Motor neuron (in vitro differentiated cells): ENCODE data around the gene DNAJC24. TPM values are rescaled to one million over a fixed set of nuclear protein-coding genes. Genes with fewer than 3 reads are reported as not detected.

Experiments
- ATAC-seq, 8 experiments: fragments of 200-7000 bp; cut with Tn5 transposase; replicated peaks in 6 of 8; 2 replicates each; pipeline ENCODE4 v1.8.0; 2021; ENCODE audit warnings: mild to moderate bottlenecking in 8 of 8, moderate library complexity in 8 of 8
- H3K27ac ChIP-seq, 2 donors: fragments of 250-450 bp; sonication (Bioruptor Pico); 2 replicates each; pipeline ENCODE4 v1.9.0; 2021; ENCODE audit warnings: antibody characterized with exemption in 2 of 2, mild to moderate bottlenecking in 2 of 2, moderate library complexity in 1 of 2
- H3K4me1 ChIP-seq, 2 donors: fragments of 250-450 bp; sonication (Bioruptor Pico); replicated peaks in 1 of 2; 2 replicates each; pipeline ENCODE4 v1.6.1; 2021; ENCODE audit warnings: antibody characterized with exemption in 2 of 2, mild to moderate bottlenecking in 2 of 2, moderate library complexity in 1 of 2
- H3K4me3 ChIP-seq, 5 donors: fragments of 250-450 bp; sonication (Bioruptor Pico); 2 replicates each; pipeline ENCODE4 v1.9.0; 2021; ENCODE audit warnings: antibody characterized with exemption in 5 of 5, mild to moderate bottlenecking in 5 of 5, moderate library complexity in 4 of 5
- WGBS, 10 experiments: fragments of 450-650 bp; shearing (Covaris generic); methylation state at CpG; one replicate each; pipeline ENCODE4 v1.0.0; 2022; 5-methylcytosine and 5-hydroxymethylcytosine counted together
- in situ Hi-C, 9 experiments: fragments of 400-800 bp; cut with MboI; loops; one replicate each; pipeline ENCODE4 v1.15.0; 2021; ENCODE audit warnings: low sequenced_read_pairs in 9 of 9, low pct_unique_long_range_greater_than_20kb in 2 of 9; ENCODE audit not compliant: unreplicated experiment in 9 of 9
- total RNA-seq, 8 experiments: library from RNA; unstranded; fragments of 300-600 nt; gene quantifications; 2 replicates each; pipeline versions ENCODE4 v1.2.3 to v1.2.4, GENCODE V29; 2022

DNAJC24 gene
- total RNA-seq, 8 experiments from 2014 or later = 15.5 to 39.0 (median 20.6) TPM

DNA sequence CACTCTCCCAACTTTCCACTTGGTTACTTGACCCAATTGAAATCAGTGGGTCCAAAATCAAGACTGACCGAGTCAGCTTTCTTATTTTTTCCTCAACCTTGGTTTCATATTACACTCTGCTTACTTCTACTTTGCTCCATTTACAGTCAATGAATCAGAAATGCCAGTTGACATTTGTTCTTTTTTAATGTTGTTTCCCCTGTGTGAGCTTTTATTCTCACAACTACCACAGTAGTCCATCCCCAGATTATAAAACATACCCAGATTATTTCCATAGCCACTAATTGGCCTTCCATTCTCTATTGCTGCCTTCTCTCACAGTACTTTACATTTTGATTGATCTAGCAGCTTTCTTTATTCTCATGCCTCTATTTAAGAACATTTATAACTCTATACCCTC, 50.0 kb downstream of the DNAJC24 start:
- in situ Hi-C loops = no loop called here
- Histone ChIP-seq H3K27ac (no peak overlapping the region), H3K4me3 (no peak overlapping the region), H3K4me1 (peaks cover 5 to 6% of the 10 kb centered on the region in 2 donors)
- ATAC-seq = no peak
- WGBS, 10 experiments = 60 to 100% (median 86%) methylated on average over 1 of the region's 1 CpG; no CpG with 5 or more reads in 1 of the 10 experiments

GRCh38 chr11:31421820-31422219, 52.2 kb downstream of the DNAJC24 start:
- in situ Hi-C loops = no loop called here
- WGBS, 10 experiments = 0 to 100% (median 13%) methylated on average over 1 to 2 of the region's 2 CpGs; no CpG with 5 or more reads in 1 of the 10 experiments
- Histone ChIP-seq H3K4me1 (peaks cover 5 to 6% of the 10 kb centered on the region in 2 donors), H3K27ac (no peak overlapping the region), H3K4me3 (no peak overlapping the region)
- peak in 4 of 8 experiments; percentile 17 to 49 (median 38) for ATAC-seq

- no peak for ATAC-seq
- in situ Hi-C loops = no loop called here
- Histone ChIP-seq H3K4me3 (no peak overlapping the region), H3K27ac (no peak overlapping the region), H3K4me1 (peaks cover 2 to 5% of the 10 kb centered on the region in 2 donors)
- WGBS, 10 experiments = 80 to 100% (median 83%) methylated on average over 1 of the region's 1 CpG; no CpG with 5 or more reads in 5 of the 10 experiments
Measured at GRCh38 chr11:31422703-31423102, 53.0 kb downstream of the DNAJC24 start.

DNA sequence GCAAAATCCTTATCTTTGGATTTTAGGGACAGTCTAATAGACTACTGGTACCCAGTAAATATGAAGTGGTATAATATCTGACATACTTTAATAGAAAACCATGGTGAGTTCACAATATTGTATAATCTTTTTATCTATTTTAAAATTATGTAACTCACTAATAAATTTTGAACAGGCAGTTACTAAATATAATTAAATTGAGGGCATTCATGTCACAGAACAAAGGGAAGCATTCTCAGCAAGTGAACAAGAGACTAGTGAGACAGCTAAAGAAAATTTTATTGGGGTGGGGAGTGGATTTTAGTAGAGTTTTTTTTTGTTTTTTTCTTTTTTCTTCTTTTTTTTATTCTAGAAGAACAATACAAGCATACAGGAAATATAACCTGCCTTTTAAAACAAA, 55.0 kb downstream of the DNAJC24 start:
- in situ Hi-C loops = no loop called here
- no peak overlapping the region for H3K27ac ChIP-seq
- no peak for ATAC-seq

DNA sequence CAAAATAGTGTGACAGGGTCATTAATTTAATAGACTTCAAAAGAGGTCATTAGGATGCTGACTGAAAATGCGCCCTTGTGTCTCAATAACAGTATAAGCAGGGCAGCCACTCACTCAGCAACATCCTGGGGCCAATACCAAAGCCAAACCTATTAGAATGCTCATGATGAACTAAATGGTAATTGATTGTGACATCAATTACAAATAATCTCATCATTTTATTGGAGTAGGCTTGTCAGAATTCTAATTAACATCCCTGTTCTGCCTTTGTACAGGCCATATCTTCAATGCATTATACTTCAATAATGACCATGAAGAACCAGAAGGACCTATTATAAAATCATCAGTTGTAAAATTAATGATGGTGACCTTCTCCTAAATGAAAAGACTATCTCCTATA, 64.2 kb downstream of the DNAJC24 start:
- Histone ChIP-seq H3K27ac (no peak overlapping the region), H3K4me3 (no peak overlapping the region), H3K4me1 (no peaks in the 10 kb centered on the region)
- 80 to 100% (median 100%) methylated on average over 1 of the region's 1 CpG; no CpG with 5 or more reads in 2 of the 10 experiments for WGBS, 10 experiments
- no peak for ATAC-seq
- in situ Hi-C loops = no loop called here

More for the DNA sequence above, 55.0 kb downstream of the DNAJC24 start:
- peaks cover 0 to 5% of the 10 kb centered on the region in 2 donors for H3K4me1 ChIP-seq
- no peak overlapping the region for H3K4me3 ChIP-seq

DNA sequence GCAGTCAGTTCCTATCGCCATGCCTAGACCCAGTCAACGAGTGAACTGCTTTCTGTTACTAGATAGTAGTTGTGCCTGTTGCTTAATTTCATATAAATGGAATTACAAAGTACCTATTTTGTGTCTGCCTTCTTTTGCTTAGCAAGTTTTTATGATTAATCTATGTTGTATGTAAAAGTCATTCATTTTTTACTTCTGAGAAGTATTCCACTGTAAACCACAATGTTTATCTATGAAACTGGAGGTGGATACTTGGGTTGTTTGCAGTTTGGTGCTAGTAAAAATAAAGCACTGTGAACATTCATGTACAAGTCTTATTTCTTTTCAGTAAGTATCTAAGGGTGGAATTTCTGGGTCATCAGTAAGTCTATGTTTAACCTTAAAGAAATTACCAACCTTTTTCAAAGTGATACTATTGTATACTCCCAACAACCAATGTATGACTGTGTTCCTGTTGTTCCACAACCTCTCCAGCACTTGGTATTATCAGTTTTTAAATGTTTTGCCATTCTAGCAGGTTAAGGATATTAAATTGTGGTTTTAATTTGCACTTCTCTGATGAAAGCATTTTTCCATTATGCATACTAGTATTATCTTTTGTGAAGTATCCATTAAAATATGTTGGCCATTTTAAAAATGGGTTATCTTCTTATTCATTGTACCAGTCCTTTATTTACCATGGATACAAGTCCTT, 68.2 kb downstream of the DNAJC24 start:
- in situ Hi-C loops = no loop called here
- H3K27ac ChIP-seq = no peak overlapping the region
- no peaks in the 10 kb centered on the region for H3K4me1 ChIP-seq

DNA sequence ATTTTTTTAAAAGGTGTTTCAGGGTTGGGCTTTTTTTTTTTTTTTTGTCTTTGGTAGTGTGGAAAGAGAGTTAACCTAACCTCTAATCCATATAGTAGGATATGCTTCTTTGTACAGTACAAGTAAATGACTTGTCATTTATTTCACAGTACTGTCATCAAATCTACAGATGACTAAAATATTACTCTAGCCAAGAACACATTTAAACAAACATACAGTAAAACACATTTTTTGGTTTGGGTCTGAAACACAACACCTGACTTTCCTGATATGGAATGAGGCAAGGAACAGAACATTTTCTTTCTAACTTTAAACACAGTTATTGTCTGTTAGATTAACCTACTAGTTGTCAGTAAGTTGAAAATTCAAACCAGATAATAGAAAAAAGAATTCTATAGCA, 71.6 kb downstream of the DNAJC24 start:
- Histone ChIP-seq H3K4me3 (no peak overlapping the region), H3K4me1 (no peaks in the 10 kb centered on the region), H3K27ac (no peak overlapping the region)
- no peak for ATAC-seq
- in situ Hi-C loops = no loop called here

More for the DNA sequence above, 68.2 kb downstream of the DNAJC24 start:
- no peak for ATAC-seq
- 50 to 100% (median 100%) methylated on average over 2 of the region's 2 CpGs; no CpG with 5 or more reads in 1 of the 10 experiments for WGBS, 10 experiments
- no peak overlapping the region for H3K4me3 ChIP-seq

GRCh38 chr11:31442086-31442485, 72.4 kb downstream of the DNAJC24 start:
- Histone ChIP-seq H3K4me1 (no peaks in the 10 kb centered on the region), H3K27ac (no peak overlapping the region), H3K4me3 (no peak overlapping the region)
- ATAC-seq = peak in 1 of 8 experiments; percentile 41
- 40 to 100% (median 63%) methylated on average over 1 to 2 of the region's 2 CpGs; no CpG with 5 or more reads in 1 of the 10 experiments for WGBS, 10 experiments
- in situ Hi-C loops = no loop called here

DNA sequence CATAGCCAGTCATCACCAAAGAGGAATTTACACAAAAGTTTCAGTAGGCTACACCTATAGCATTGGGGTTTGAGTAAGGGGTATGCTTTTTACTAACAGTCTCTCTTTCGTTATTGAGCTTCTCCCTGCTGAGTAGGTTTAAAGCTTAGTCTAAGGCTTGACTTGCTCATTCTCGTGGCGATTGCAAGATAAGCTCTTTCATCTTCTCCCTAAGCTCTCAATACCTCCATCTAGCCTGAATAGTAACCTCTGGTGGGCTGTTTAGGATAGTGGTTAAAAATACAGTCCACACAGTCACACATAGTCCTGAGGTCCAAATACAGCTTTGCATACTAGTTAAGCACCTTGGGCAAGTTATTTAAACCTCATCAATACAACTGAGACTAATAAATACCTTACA, 74.1 kb downstream of the DNAJC24 start:
- WGBS, 10 experiments = 60 to 100% (median 88%) methylated on average over 1 to 3 of the region's 3 CpGs; no CpG with 5 or more reads in 4 of the 10 experiments
- Histone ChIP-seq H3K4me1 (no peaks in the 10 kb centered on the region), H3K4me3 (no peak overlapping the region), H3K27ac (no peak overlapping the region)
- in situ Hi-C loops = no loop called here
- no peak for ATAC-seq

DNA sequence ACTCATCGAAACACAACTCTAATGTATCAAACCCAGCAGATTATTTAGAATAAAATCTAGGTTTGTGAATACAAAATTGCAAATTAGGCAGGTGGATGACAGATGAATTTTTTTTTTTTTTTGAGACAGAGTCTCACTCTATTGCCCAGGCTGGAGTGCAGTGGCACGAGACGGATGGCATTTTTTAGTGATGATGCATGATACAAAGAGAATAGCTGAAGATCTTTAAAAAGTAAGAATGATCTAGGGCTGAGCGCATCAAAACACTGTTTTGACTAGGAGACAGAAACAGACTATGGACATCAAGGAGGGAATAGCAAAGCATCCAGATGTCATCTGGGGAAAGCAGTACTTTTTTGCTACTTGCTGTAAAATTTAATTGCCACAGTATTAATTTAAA, 76.0 kb downstream of the DNAJC24 start:
- no peak overlapping the region for H3K27ac ChIP-seq
- in situ Hi-C loops = no loop called here
- no peak overlapping the region for H3K4me3 ChIP-seq
- ATAC-seq = no peak
- H3K4me1 ChIP-seq = no peaks in the 10 kb centered on the region
- WGBS, 10 experiments = 79 to 100% (median 94%) methylated on average over 1 to 4 of the region's 4 CpGs; no CpG with 5 or more reads in 1 of the 10 experiments

DNA sequence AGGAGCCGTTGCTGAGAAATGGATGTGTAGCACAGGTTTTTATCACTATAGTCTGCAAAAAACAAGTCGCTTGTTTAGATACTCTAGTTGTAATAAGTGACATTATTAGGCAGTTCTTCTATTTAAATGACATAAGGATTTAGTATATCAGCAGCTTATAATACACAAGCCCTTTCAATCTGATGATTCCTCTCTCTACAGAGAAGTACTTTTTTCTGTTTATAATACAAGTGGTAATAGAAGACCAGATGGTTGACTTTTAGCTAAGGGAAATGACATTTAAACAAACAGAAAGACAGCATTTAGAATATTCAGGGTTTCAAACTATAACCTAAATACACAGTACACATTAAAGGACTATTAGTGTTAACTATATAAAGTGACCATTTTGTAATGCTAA, 79.4 kb downstream of the DNAJC24 start:
- 54 to 100% (median 81%) methylated on average over 2 of the region's 2 CpGs; no CpG with 5 or more reads in 3 of the 10 experiments for WGBS, 10 experiments

GRCh38 chr11:31450841-31451240, 81.2 kb downstream of the DNAJC24 start:
- 88 to 100% (median 100%) methylated on average over 1 of the region's 1 CpG; no CpG with 5 or more reads in 2 of the 10 experiments for WGBS, 10 experiments
- in situ Hi-C loops = no loop called here
- no peak overlapping the region for H3K4me3 ChIP-seq
- no peak for ATAC-seq
- H3K27ac ChIP-seq = no peak overlapping the region
- no peaks in the 10 kb centered on the region for H3K4me1 ChIP-seq

More for the DNA sequence above, 79.4 kb downstream of the DNAJC24 start:
- Histone ChIP-seq H3K4me3 (no peak overlapping the region), H3K27ac (no peak overlapping the region), H3K4me1 (no peaks in the 10 kb centered on the region)
- no peak for ATAC-seq
- in situ Hi-C loops = no loop called here

DNA sequence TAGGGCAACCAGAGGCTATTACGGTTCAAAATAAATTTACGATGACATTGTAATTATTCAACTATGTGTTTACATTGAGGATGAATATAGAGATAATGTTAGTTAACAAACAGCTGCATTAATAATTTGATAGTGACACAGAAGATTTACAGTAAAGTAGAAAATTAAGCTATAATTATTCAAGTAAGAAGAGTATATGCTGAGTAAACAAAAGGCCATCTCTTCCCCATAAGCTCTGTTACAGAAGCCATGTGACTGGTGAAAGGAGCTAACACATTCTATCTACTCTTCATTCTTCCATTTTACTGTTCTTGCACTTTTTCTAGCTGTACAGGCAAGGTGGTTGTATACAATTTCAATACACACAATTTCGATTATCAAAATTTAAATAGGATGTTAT, 85.5 kb downstream of the DNAJC24 start:
- Histone ChIP-seq H3K4me3 (no peak overlapping the region), H3K27ac (no peak overlapping the region), H3K4me1 (no peaks in the 10 kb centered on the region)
- in situ Hi-C loops = no loop called here
- 89 to 100% (median 100%) methylated on average over 1 to 3 of the region's 3 CpGs for WGBS, 10 experiments
- ATAC-seq = no peak

DNA sequence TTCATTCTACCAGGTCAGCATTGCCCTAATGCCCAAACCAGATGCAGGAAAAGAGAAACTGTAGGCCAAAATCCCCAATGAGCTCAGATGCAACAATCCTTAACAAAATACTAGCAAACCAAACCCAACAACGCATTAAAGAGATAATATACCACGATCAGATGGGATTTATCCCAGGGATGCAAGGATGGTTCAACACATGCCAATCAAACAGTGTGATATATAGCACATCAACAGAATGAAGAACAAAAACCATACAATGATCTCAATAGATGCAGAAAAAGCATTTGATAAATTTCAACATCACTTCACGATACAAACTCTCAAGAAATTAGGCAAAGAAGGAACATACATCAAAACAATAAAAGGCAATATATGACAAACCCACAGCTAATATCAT, 94.8 kb downstream of the DNAJC24 start:
- Histone ChIP-seq H3K27ac (no peak overlapping the region), H3K4me3 (no peak overlapping the region), H3K4me1 (no peaks in the 10 kb centered on the region)
- no peak for ATAC-seq
- 90 to 100% (median 95%) methylated on average over 2 to 3 of the region's 3 CpGs; no CpG with 5 or more reads in 2 of the 10 experiments for WGBS, 10 experiments
- in situ Hi-C loops = no loop called here
